ENCODE measurements around the gene SLC16A12.
"Not testable (repeated sequence)": the region's sequence is repeated elsewhere in the genome, so short reads cannot be mapped to it uniquely, and the experiment has no call there.

DNA sequence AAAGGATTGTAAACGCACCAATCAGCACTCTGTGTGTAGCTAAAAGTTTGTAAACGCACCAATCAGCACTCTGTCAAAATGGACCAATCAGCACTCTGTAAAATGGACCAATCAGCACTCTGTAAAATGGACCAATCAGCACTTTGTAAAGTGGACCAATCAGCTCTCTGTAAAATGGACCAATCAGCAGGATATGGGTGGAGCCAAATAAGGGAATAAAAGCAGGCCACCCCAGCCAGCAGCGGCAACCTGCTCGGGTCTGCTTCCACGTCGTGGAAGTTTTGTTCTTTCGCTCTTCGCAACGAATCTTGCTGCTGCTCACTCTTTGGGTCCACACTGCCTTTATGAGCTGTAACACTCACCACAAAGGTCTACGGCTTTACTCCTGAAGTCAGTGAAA, 123.1 kb downstream of the SLC16A12 start:
- TF ChIP-seq POLR2A (IDR thresholded peaks at IDR 0.05; ENCODE audit: low read depth, low read length); TAF1 (IDR thresholded peaks at IDR 0.05; ENCODE audit: borderline replicate concordance, low read depth, low read length): not testable (repeated sequence)
